ENCODE data around the gene KCTD6.

Gene KCTD6

GRCh38 chr3:58537412-58538301, 45.8 kb downstream of the KCTD6 start:
- Histone ChIP-seq H3K9ac (ENCODE audit: low read depth, low read length) (no peak overlapping the region), H3K4me1 (ENCODE audit: insufficient read depth, low read length) (0 out of 2 replicates have a peak, but pooled peaks cover 3% of the 10 kb centered on the region), H3K9me3 (ENCODE audit: control insufficient read depth, insufficient read depth, low read length) (no peaks in the 10 kb centered on the region; the same call in 1 of the 2 replicates), H3K36me3 (ENCODE audit: insufficient read depth, low read length) (no peaks in the 10 kb centered on the region)

- Histone ChIP-seq H3K9ac (ENCODE audit: low read depth, low read length) (no peak overlapping the region), H3K4me1 (ENCODE audit: insufficient read depth, low read length) (no peaks in the 10 kb centered on the region), H3K9me3 (ENCODE audit: control insufficient read depth, insufficient read depth, low read length) (no peaks in the 10 kb centered on the region; the same call in 1 of the 2 replicates), H3K36me3 (ENCODE audit: insufficient read depth, low read length) (no peaks in the 10 kb centered on the region)
Observed at GRCh38 chr3:58539626-58540025, 47.7 kb downstream of the KCTD6 start.

GRCh38 chr3:58540176-58540858, 48.4 kb downstream of the KCTD6 start:
- Histone ChIP-seq H3K4me1 (ENCODE audit: insufficient read depth, low read length) (no peaks in the 10 kb centered on the region), H3K36me3 (ENCODE audit: insufficient read depth, low read length) (no peaks in the 10 kb centered on the region), H3K9ac (ENCODE audit: low read depth, low read length) (no peak overlapping the region), H3K9me3 (ENCODE audit: control insufficient read depth, insufficient read depth, low read length) (no peaks in the 10 kb centered on the region; the same call in 1 of the 2 replicates)

DNA sequence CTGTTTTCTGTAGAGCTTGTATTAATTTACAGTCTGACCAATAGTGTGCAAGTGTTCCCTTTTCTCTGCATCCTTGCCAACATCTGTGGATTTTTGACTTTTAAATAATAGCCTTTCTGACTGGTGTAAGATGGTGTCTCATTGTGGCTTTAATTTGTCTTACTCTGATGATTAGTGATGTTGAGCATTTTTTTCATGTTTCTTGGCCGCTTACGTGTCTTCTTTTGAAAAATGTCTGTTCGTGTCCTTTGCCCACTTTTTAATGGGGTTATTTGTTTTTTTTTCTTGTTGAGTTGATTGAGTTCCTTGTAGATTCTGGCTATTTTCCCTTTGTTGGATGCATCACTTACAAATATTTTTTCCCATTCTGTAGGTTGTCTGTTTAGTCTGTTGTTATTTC, 52.6 kb downstream of the KCTD6 start:
- Histone ChIP-seq H3K9me3 (ENCODE audit: control insufficient read depth, insufficient read depth, low read length) (no peaks in the 10 kb centered on the region), H3K4me1 (ENCODE audit: insufficient read depth, low read length) (no peaks in the 10 kb centered on the region), H3K36me3 (ENCODE audit: insufficient read depth, low read length) (no peaks in the 10 kb centered on the region), H3K9ac (ENCODE audit: low read depth, low read length) (no peak overlapping the region)

DNA sequence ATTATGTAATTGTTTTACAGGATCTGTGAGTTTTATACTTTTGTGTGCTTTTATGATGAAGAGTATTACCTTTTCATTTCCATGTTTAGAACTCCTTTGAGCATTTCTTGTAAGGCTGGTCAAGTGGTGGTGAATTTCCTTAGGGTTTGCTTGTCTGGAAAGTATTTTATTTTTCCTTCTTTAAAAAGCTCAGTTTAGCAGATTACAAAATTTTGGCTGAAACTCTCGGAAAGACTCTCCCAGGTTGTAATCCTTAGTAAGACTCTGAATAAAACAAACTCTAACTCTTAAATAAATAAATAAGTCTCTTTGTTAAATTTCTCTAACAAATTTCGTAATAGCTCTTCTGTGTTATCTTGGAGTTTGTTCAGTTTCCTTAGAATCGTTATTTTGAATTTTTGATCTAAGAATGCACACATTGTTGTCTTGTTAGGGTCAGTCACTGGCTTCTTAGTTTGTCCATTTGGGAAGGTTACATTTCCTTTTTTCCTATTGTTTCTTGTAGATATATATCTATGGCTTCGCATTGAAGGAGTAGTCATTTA, 59.8 kb downstream of the KCTD6 start:
- no peaks in the 10 kb centered on the region for H3K9me3 ChIP-seq (ENCODE audit: control insufficient read depth, insufficient read depth, low read length)
- H3K4me1 ChIP-seq (ENCODE audit: insufficient read depth, low read length): peaks cover 1% of the 10 kb centered on the region; the same call in 1 of the 2 replicates
- no peak overlapping the region for H3K9ac ChIP-seq (ENCODE audit: low read depth, low read length)
- no peaks in the 10 kb centered on the region for H3K36me3 ChIP-seq (ENCODE audit: insufficient read depth, low read length)
